IMR-90 (cell line): Measurements from ENCODE around the gene DDX41. TPM values are rescaled to one million over a fixed set of nuclear protein-coding genes. Genes with fewer than 3 reads are reported as not detected.

Source experiments
- ATAC-seq: fragments of 200-7000 bp; cut with Tn5 transposase; 2 replicates; pipeline ENCODE4 v1.9.1; 2020; ENCODE audit warnings: low read depth, mild to moderate bottlenecking, moderate library complexity
- BruUV-seq: library from RNA; stranded (reverse); fragments of 400-500 nt; replicated peaks from 2 replicates; lab custom pipeline; 2021; lab: Mats Ljungman, UMichigan
- CTCF ChIA-PET: fragments of 300-600 bp; formaldehyde crosslinking; extraction: SDS; loops from one replicate; lab custom pipeline; 2021; ENCODE audit warnings: antibody characterized with exemption; lab: Yijun Ruan, JAX
- POLR2A ChIA-PET: fragments of 300-600 bp; sonication (Branson Sonifier 250); formaldehyde crosslinking; loops from one replicate; lab custom pipeline; 2022; ENCODE audit warnings: antibody characterized with exemption; ENCODE audit not compliant: unreplicated experiment; lab: Charles Lee
- DNase-seq: peaks from one replicate; pipeline ENCODE4 v3.0.0; 2013
- H2AFZ ChIP-seq: replicated peaks from 2 replicates; pipeline ENCODE3; 2013; ENCODE audit warnings: low read length, mild to moderate bottlenecking; ENCODE audit not compliant: poor library complexity
- H2AK5ac ChIP-seq: 2 replicates; pipeline ENCODE4 v1.6.1; 2013; ENCODE audit warnings: low read depth, low read length, inconsistent platforms
- H2AK9ac ChIP-seq: replicated peaks from 2 replicates; pipeline ENCODE3; 2013; ENCODE audit warnings: mild to moderate bottlenecking, low read depth, low read length, moderate library complexity; ENCODE audit not compliant: poor library complexity
- H2BK120ac ChIP-seq: 2 replicates; pipeline ENCODE4 v1.6.1; 2013; ENCODE audit warnings: low read depth, low read length, inconsistent platforms
- H2BK15ac ChIP-seq: 3 replicates; pipeline ENCODE4 v1.6.1; 2013; ENCODE audit warnings: low read depth, low read length, inconsistent platforms
- H2BK20ac ChIP-seq: 2 replicates; pipeline ENCODE4 v1.6.1; 2013; ENCODE audit warnings: low read depth, mild to moderate bottlenecking, inconsistent platforms, low read length, moderate library complexity
- H2BK5ac ChIP-seq: 2 replicates; pipeline ENCODE4 v1.6.1; 2013; ENCODE audit warnings: mild to moderate bottlenecking, low read depth, low read length, inconsistent platforms; ENCODE audit not compliant: poor library complexity, severe bottlenecking
- H3K14ac ChIP-seq: replicated peaks from 2 replicates; pipeline ENCODE4 v1.6.1; 2013; ENCODE audit warnings: low read depth, low read length, inconsistent platforms
- H3K18ac ChIP-seq: 2 replicates; pipeline ENCODE4 v1.6.1; 2013; ENCODE audit warnings: low read depth, low read length, control low read depth
- H3K23ac ChIP-seq: 2 replicates; pipeline ENCODE4 v1.6.1; 2013; ENCODE audit warnings: low read depth, low read length, inconsistent platforms
- H3K27ac ChIP-seq: 2 replicates; pipeline ENCODE4 v1.5.1; 2013; ENCODE audit warnings: mild to moderate bottlenecking, control low read depth, low read length; ENCODE audit not compliant: insufficient read depth
- H3K27me3 ChIP-seq: 2 replicates; pipeline ENCODE4 v1.6.1; 2013; ENCODE audit warnings: low read length; ENCODE audit not compliant: control insufficient read depth, insufficient read depth
- H3K36me3 ChIP-seq: 2 replicates; pipeline ENCODE4 v1.6.1; 2013; ENCODE audit warnings: low read length, mixed read lengths; ENCODE audit not compliant: control insufficient read depth, insufficient read depth
- H3K4ac ChIP-seq: 2 replicates; pipeline ENCODE4 v1.6.1; 2013; ENCODE audit warnings: low read depth, low read length, inconsistent platforms
- H3K4me1 ChIP-seq: 2 replicates; pipeline ENCODE4 v1.6.1; 2013; ENCODE audit warnings: low read length, mixed read lengths; ENCODE audit not compliant: control insufficient read depth, insufficient read depth
- H3K4me2 ChIP-seq: 2 replicates; pipeline ENCODE4 v1.6.1; 2013; ENCODE audit warnings: low read depth, mild to moderate bottlenecking, control low read depth, low read length, moderate library complexity
- H3K4me3 ChIP-seq: 2 replicates; pipeline ENCODE4 v1.5.1; 2013; ENCODE audit warnings: low read depth, mild to moderate bottlenecking, control low read depth, low read length, moderate library complexity; ENCODE audit not compliant: insufficient read depth
- H3K56ac ChIP-seq: 2 replicates; pipeline ENCODE4 v1.6.1; 2013; ENCODE audit warnings: low read length, inconsistent platforms; ENCODE audit not compliant: insufficient read depth; ENCODE audit errors: extremely low read depth
- H3K79me1 ChIP-seq, 2 experiments: 2 replicates each; pipeline ENCODE4 v1.6.1; 2013; ENCODE audit warnings: low read length in 2 of 2, inconsistent platforms in 1 of 2, low read depth in 1 of 2
- H3K9ac ChIP-seq: 2 replicates; pipeline ENCODE4 v1.6.1; 2013; ENCODE audit warnings: low read depth, low read length, control low read depth
- H3K9me1 ChIP-seq: 2 replicates; pipeline ENCODE4 v1.6.1; 2013; ENCODE audit warnings: low read length, inconsistent platforms; ENCODE audit not compliant: insufficient read depth
- H3K9me3 ChIP-seq: 2 replicates; pipeline ENCODE4 v1.6.1; 2013; ENCODE audit warnings: low read length; ENCODE audit not compliant: control insufficient read depth, insufficient read depth
- H4K20me1 ChIP-seq: 2 replicates; pipeline ENCODE4 v1.6.1; 2013; ENCODE audit warnings: low read length, inconsistent platforms; ENCODE audit not compliant: insufficient read depth
- H4K5ac ChIP-seq: 2 replicates; pipeline ENCODE4 v1.6.1; 2013; ENCODE audit warnings: mild to moderate bottlenecking, low read depth, low read length, control low read depth
- H4K8ac ChIP-seq, 2 experiments: 2 replicates each; pipeline ENCODE4 v1.6.1; 2013; ENCODE audit warnings: low read depth in 2 of 2, low read length in 2 of 2, control low read depth in 1 of 2, inconsistent platforms in 1 of 2
- H4K91ac ChIP-seq: 2 replicates; pipeline ENCODE4 v1.6.1; 2013; ENCODE audit warnings: low read depth, low read length, inconsistent platforms; ENCODE audit not compliant: insufficient read depth
- BHLHE40 ChIP-seq: fragments of 150-350 bp; IDR thresholded peaks from 2 replicates; pipeline ENCODE4 v1.6.1; 2016; ENCODE audit warnings: mild to moderate bottlenecking, low read depth, low read length
- CEBPB ChIP-seq: IDR thresholded peaks from 2 replicates; pipeline ENCODE4 v1.6.1; 2012; ENCODE audit warnings: low read depth, low read length, improper control_type of control experiment
- CHD1 ChIP-seq: IDR thresholded peaks from 2 replicates; pipeline ENCODE4 v1.6.1; 2012; ENCODE audit warnings: low read depth, low read length, improper control_type of control experiment
- FOS ChIP-seq: fragments of 150-350 bp; IDR thresholded peaks from 2 replicates; pipeline ENCODE4 v1.6.1; 2016; ENCODE audit warnings: low read depth, low read length
- MAFK ChIP-seq: IDR thresholded peaks from 2 replicates; pipeline ENCODE4 v1.6.1; 2012; ENCODE audit warnings: low read depth, low read length, improper control_type of control experiment
- MAZ ChIP-seq: IDR thresholded peaks from 2 replicates; pipeline ENCODE4 v1.6.1; 2012; ENCODE audit warnings: low read depth, mild to moderate bottlenecking, low read length, improper control_type of control experiment, moderate library complexity, borderline replicate concordance
- MXI1 ChIP-seq: IDR thresholded peaks from 2 replicates; pipeline ENCODE4 v1.6.1; 2012; ENCODE audit warnings: low read depth, mild to moderate bottlenecking, low read length, moderate library complexity, borderline replicate concordance
- NFE2L2 ChIP-seq: fragments of 150-350 bp; IDR thresholded peaks from 2 replicates; pipeline ENCODE4 v1.6.1; 2016; ENCODE audit warnings: low read depth, mild to moderate bottlenecking, low read length
- POLR2A ChIP-seq: IDR thresholded peaks from 2 replicates; pipeline ENCODE4 v1.6.1; 2012; ENCODE audit warnings: mild to moderate bottlenecking, low read depth, low read length
- RAD21 ChIP-seq: IDR thresholded peaks from 2 replicates; pipeline ENCODE4 v1.6.1; 2012; ENCODE audit warnings: low read length, improper control_type of control experiment
- RCOR1 ChIP-seq: IDR thresholded peaks from 2 replicates; pipeline ENCODE4 v1.6.1; 2012; ENCODE audit warnings: mild to moderate bottlenecking, low read length, improper control_type of control experiment; ENCODE audit not compliant: insufficient replicate concordance
- RFX5 ChIP-seq: IDR thresholded peaks from 2 replicates; pipeline ENCODE4 v1.8.0; 2012; ENCODE audit warnings: low read depth, mild to moderate bottlenecking, low read length, moderate library complexity
- SMC3 ChIP-seq: fragments of 150-350 bp; IDR thresholded peaks from 2 replicates; pipeline ENCODE4 v1.6.1; 2016; ENCODE audit warnings: low read depth, mild to moderate bottlenecking, antibody characterized with exemption, low read length, moderate library complexity
- WGBS, 2 experiments: methylation state at CpG; one replicate each; pipeline versions ENCODE4 v1.1.5 to v1.1.7; 2013; ENCODE audit warnings: missing lambda C conversion rate in 2 of 2; ENCODE audit not compliant: insufficient read length in 1 of 2; ENCODE audit errors: extremely low coverage in 2 of 2; 5-methylcytosine and 5-hydroxymethylcytosine counted together
- dilution Hi-C: fragments of 300-500 bp; cut with HindIII; formaldehyde crosslinking; loops from one replicate; pipeline ENCODE4 v1.14.3; 2018; ENCODE audit warnings: low sequenced_read_pairs; ENCODE audit not compliant: unreplicated experiment
- in situ Hi-C: fragments of 300-500 bp; cut with MboI; formaldehyde crosslinking; loops from 3 replicates; pipeline ENCODE4 v1.14.3; 2019; ENCODE audit warnings: low sequenced_read_pairs, inconsistent platforms, mixed read lengths
- intact Hi-C: fragments of 100-400 bp; cut with micrococcal nuclease; formaldehyde crosslinking; loops from 2 replicates; pipeline ENCODE4 v1.10.0; 2022
- polyA plus RNA-seq, 3 experiments: library from polyadenylated mRNA; depleted of rRNA; stranded (reverse); fragments of >200 nt; gene quantifications; 2 replicates each; pipeline ENCODE4 v1.2.3, GENCODE V29; 2012; ENCODE audit warnings: low replicate concordance in 1 of 3
- total RNA-seq: library from RNA; depleted of rRNA; stranded (reverse); fragments of >200 nt; gene quantifications from 2 replicates; pipeline ENCODE4 v1.2.3, GENCODE V29; 2012
- TF ChIP-seq, protein P1 (sequence below): fragments of 150-350 bp; IDR thresholded peaks from 2 replicates; pipeline ENCODE4 v1.6.1; 2017; ENCODE audit warnings: mild to moderate bottlenecking, antibody characterized with exemption, low read length, low read depth
- TF ChIP-seq, protein P2 (sequence below): conservative IDR thresholded peaks from 2 replicates; pipeline ENCODE4 v1.5.1; 2012; ENCODE audit warnings: mild to moderate bottlenecking, low read depth, low read length, improper control_type of control experiment
- TF ChIP-seq, protein P3 (sequence below): fragments of 150-350 bp; IDR thresholded peaks from 2 replicates; pipeline ENCODE4 v1.6.1; 2016; ENCODE audit warnings: low read depth, mild to moderate bottlenecking, low read length, moderate library complexity, borderline replicate concordance

Gene DDX41
- total and polyA plus RNA-seq, 2 of the 4 experiments (the other 2 are of a cell fraction) = 130 to 170 TPM

DNA sequence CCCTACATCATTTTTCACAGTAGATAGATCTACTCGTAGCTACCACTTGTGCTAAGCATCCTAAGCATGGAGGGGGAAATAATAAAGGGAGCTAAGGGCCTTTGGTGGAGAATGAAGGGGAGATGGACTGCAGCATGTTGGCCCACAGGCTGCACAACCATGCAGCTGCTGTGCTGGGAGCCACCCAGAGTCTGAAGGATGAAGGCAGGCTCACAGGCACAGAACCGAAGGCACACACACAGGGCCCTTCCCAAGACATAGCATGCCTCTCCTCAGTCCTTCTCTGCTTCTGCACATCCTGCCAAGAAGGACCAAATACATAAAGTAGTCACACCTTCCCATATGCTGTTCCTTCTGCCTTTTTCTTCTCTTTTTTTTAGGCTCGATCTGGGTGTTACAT, 31.0 kb upstream of the DDX41 start:
- H4K91ac ChIP-seq = peak overlapping the region; percentile 18; the same call in 1 of the 2 replicates
- peaks cover 18 to 79% of the 10 kb centered on the region in 2 experiments for H3K79me1 ChIP-seq
- H3K9me3 ChIP-seq = no peaks in the 10 kb centered on the region
- H2BK20ac ChIP-seq = peak overlapping the region; percentile 6; the same call in 1 of the 2 replicates
- H3K14ac ChIP-seq = peak overlapping the region; percentile 11; the same call in 1 of the 2 replicates
- peak overlapping the region; percentile 29; the same call in 1 of the 3 replicates for H2BK15ac ChIP-seq
- H4K8ac ChIP-seq = peak overlapping the region in 1 of 2 experiments; percentile 20; a peak in 2 of 4 replicates
- H2AK5ac ChIP-seq = peak overlapping the region; percentile 46; the same call in 1 of the 2 replicates
- peaks cover 61% of the 10 kb centered on the region for H4K20me1 ChIP-seq
- peaks cover 23% of the 10 kb centered on the region for H3K4me1 ChIP-seq
- H3K9me1 ChIP-seq = peaks cover 24% of the 10 kb centered on the region
- H3K56ac ChIP-seq = no peak overlapping the region
- intact Hi-C loops = loop anchor here (2.0 kb wide), 1 partner anchor 51 kb away; no protein-coding TSS in a partner anchor
- H4K5ac ChIP-seq = peak overlapping the region; percentile 40
- ChIA-PET CTCF (no interaction called here), POLR2A (no interaction called here)
- H3K27me3 ChIP-seq = no peaks in the 10 kb centered on the region
- H2BK120ac ChIP-seq = peak overlapping the region; percentile 54; the same call in 1 of the 2 replicates
- H2BK5ac ChIP-seq = peak overlapping the region; percentile 64
- dilution Hi-C loops = no loop called here
- H3K4ac ChIP-seq = peak overlapping the region; percentile 35
- TF ChIP-seq MAZ (no peak), NFE2L2 (no peak), BHLHE40 (no peak), POLR2A (no peak), RFX5 (no peak), CHD1 (no peak), CEBPB (no peak), FOS (no peak), MAFK (no peak), RCOR1 (no peak), SMC3 (no peak), RAD21 (no peak), MXI1 (no peak)
- TF ChIP-seq, protein P1, sequence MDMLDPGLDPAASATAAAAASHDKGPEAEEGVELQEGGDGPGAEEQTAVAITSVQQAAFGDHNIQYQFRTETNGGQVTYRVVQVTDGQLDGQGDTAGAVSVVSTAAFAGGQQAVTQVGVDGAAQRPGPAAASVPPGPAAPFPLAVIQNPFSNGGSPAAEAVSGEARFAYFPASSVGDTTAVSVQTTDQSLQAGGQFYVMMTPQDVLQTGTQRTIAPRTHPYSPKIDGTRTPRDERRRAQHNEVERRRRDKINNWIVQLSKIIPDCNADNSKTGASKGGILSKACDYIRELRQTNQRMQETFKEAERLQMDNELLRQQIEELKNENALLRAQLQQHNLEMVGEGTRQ = no peak
- TF ChIP-seq, protein P2, sequence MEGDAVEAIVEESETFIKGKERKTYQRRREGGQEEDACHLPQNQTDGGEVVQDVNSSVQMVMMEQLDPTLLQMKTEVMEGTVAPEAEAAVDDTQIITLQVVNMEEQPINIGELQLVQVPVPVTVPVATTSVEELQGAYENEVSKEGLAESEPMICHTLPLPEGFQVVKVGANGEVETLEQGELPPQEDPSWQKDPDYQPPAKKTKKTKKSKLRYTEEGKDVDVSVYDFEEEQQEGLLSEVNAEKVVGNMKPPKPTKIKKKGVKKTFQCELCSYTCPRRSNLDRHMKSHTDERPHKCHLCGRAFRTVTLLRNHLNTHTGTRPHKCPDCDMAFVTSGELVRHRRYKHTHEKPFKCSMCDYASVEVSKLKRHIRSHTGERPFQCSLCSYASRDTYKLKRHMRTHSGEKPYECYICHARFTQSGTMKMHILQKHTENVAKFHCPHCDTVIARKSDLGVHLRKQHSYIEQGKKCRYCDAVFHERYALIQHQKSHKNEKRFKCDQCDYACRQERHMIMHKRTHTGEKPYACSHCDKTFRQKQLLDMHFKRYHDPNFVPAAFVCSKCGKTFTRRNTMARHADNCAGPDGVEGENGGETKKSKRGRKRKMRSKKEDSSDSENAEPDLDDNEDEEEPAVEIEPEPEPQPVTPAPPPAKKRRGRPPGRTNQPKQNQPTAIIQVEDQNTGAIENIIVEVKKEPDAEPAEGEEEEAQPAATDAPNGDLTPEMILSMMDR = no peak
- TF ChIP-seq, protein P3, sequence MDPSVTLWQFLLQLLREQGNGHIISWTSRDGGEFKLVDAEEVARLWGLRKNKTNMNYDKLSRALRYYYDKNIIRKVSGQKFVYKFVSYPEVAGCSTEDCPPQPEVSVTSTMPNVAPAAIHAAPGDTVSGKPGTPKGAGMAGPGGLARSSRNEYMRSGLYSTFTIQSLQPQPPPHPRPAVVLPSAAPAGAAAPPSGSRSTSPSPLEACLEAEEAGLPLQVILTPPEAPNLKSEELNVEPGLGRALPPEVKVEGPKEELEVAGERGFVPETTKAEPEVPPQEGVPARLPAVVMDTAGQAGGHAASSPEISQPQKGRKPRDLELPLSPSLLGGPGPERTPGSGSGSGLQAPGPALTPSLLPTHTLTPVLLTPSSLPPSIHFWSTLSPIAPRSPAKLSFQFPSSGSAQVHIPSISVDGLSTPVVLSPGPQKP = no peak
- peak overlapping the region; percentile 21; the same call in 1 of the 2 replicates for H3K23ac ChIP-seq
- no peak overlapping the region for H2AK9ac ChIP-seq
- WGBS, 2 experiments = no CpG with 5 or more reads among the region's 3 CpGs
- peaks cover 3% of the 10 kb centered on the region; the same call in 1 of the 2 replicates for H3K36me3 ChIP-seq
- no peak for DNase-seq
- no peak overlapping the region for H2AFZ ChIP-seq
- peak overlapping the region; percentile 48; the same call in 1 of the 2 replicates for H3K4me2 ChIP-seq
- H3K27ac ChIP-seq = peak overlapping the region; percentile 81; the same call in 1 of the 2 replicates
- in situ Hi-C loops = no loop called here
- H3K9ac ChIP-seq = 0 out of 2 replicates have a peak overlapping the region, but pooled peaks have one; percentile 20
- no peak overlapping the region for H3K4me3 ChIP-seq
- BruUV-seq = no TSS peak
- peak overlapping the region; percentile 50; the same call in 1 of the 2 replicates for H3K18ac ChIP-seq
- ATAC-seq = no peak
